C4-2B (cell line): Measurements from ENCODE around the gene PHYKPL.

Experiments
- ZFX ChIP-seq: fragments of 450-650 bp; IDR thresholded peaks from 2 replicates; pipeline ENCODE4 v1.6.1; 2017
- TF ChIP-seq, protein P1 (sequence below): fragments of 450-650 bp; conservative IDR thresholded peaks from 2 replicates; pipeline ENCODE4 v1.5.1; 2017; ENCODE audit warnings: mild to moderate bottlenecking

- TF ChIP-seq, protein P1, sequence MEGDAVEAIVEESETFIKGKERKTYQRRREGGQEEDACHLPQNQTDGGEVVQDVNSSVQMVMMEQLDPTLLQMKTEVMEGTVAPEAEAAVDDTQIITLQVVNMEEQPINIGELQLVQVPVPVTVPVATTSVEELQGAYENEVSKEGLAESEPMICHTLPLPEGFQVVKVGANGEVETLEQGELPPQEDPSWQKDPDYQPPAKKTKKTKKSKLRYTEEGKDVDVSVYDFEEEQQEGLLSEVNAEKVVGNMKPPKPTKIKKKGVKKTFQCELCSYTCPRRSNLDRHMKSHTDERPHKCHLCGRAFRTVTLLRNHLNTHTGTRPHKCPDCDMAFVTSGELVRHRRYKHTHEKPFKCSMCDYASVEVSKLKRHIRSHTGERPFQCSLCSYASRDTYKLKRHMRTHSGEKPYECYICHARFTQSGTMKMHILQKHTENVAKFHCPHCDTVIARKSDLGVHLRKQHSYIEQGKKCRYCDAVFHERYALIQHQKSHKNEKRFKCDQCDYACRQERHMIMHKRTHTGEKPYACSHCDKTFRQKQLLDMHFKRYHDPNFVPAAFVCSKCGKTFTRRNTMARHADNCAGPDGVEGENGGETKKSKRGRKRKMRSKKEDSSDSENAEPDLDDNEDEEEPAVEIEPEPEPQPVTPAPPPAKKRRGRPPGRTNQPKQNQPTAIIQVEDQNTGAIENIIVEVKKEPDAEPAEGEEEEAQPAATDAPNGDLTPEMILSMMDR: no peak
- no peak for TF ChIP-seq ZFX
These were observed 29.3 kb upstream of the PHYKPL start for GRCh38 chr5:178261666-178262600.
